GM18867 (cell line): ENCODE results near the gene KHDRBS2.

Experiments
- ATAC-seq: cut with Tn5 transposase; IDR thresholded peaks from one replicate; pipeline ENCODE4 v1.9.1; 2021; ENCODE audit warnings: mild to moderate bottlenecking, moderate library complexity; ENCODE audit not compliant: unreplicated experiment

KHDRBS2 gene

DNA sequence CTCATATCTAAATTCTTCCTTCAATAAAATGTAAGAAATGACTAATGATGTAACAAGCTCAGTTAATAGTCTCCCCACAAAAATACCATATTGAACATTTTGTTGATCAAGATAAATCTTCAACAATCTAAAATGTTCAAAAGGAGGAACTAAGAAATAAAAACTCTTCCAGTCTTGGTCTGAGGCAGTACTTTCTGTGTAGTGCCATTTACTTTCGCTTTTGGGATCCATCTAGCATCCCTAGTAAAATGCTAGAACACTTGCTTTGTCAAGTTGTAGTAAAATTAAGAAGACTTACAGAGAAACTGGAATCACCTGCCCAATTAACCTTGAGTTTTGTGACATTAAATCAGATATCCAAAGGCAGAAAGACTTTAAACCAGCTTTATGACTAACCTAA, 246.4 kb downstream of the KHDRBS2 start:
- no peak for ATAC-seq

DNA sequence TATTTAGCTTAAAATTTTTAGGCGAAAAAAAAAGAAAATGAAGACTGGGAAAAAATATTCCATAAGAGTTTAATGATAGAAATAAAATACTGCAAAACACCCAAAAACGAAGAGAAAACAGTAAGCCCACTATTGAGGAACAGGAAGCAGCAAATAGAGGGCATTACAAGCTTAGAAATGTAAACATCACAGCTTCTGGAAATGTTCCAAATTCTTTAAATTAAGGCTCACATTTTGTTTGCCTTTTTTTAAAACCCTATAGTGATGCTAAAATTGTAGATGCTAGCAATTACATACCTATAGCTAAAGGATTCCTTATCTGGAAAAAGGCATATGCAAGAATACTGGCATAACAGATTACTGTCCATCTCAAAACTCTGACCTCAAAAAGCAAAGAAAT, 248.6 kb downstream of the KHDRBS2 start:
- ATAC-seq, result no peak

- ATAC-seq, result no peak
Measured at GRCh38 chr6:62035952-62036351, 250.1 kb downstream of the KHDRBS2 start.

DNA sequence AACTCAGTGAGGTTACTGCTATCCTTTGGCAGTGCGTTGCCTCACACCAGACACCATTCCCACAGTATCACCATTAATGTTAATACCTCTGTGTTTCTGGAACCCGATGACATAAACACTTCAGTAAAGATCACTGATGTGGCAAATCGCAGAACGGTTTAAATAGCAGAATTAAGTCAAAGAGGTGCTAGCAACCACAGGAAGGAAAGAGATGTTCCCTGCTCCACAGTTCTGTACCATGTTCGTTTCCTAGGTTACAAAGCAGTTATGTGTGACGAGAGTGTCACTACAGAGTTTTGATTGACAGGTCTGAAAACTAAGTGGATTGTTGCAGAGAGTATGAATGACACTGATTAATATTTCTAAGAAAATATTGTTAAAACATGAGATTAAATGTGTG, 272.3 kb downstream of the KHDRBS2 start:
- ATAC-seq, result no peak

- ATAC-seq, result no peak
Measured at GRCh38 chr6:62009445-62009844, 276.6 kb downstream of the KHDRBS2 start.

DNA sequence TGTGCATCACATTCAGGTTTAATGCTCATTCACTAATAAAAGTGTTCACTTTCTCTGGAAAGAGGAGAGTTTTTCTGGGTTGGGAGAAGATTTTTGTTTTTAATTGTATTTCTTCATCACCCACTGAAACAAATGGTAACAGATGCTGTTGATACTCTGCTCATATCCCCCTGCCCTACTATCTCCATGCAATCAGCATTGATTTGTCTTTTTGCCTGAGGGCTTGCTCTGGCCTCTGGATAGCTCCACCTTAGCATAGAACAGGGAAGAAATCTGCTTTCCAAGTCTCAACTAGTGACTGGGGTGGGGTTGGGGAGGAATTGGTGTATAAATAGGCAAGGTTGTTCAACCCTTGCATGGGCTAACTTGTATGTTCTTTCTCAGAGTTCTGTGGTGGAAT, 296.4 kb downstream of the KHDRBS2 start:
- ATAC-seq, result no peak

GRCh38 chr6:61980622-61981021, 305.4 kb downstream of the KHDRBS2 start:
- no peak for ATAC-seq

DNA sequence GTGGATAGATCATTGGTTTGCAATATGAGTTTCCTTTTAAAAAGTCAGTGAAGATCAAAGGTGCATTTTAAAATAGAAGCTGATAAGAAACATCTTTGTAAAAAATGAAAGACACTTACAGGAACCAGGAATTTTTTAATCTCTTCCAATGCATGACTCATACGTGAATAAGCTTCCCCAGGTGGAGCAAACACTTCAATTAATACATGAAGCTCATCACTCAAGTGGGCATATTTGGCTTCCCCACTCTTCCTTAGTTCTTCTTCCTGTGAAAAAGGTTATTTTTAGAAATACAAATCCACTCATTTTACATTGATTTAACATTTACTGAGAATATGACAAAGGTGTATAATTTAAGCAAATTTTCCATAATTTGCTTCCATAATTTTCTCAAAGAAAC, 308.1 kb downstream of the KHDRBS2 start:
- ATAC-seq, result no peak

- no peak for ATAC-seq
Measured at GRCh38 chr6:61977099-61977498, 308.9 kb downstream of the KHDRBS2 start.

GRCh38 chr6:61959196-61959595, 326.8 kb downstream of the KHDRBS2 start:
- no peak for ATAC-seq

- ATAC-seq, result no peak
Measured at GRCh38 chr6:61953851-61954250, 332.2 kb downstream of the KHDRBS2 start.

DNA sequence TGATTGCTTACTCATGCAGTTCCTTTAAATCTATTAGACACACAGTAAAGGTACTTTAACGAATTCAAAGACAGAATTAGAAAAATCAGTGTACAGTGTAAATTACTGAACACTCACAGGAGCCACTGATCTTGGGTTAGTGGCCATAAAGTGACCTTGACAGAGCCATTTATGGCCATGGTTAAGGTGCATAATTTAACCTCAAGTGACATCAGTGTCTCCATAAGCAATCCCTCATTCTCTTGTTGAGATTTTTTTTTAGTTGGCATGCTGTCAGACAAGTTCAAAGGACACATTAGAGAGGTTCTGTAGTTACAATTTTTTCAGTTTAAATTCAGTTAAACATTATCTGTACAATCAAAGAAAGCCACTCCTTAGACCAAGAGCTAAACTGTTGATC, 334.4 kb downstream of the KHDRBS2 start:
- no peak for ATAC-seq

DNA sequence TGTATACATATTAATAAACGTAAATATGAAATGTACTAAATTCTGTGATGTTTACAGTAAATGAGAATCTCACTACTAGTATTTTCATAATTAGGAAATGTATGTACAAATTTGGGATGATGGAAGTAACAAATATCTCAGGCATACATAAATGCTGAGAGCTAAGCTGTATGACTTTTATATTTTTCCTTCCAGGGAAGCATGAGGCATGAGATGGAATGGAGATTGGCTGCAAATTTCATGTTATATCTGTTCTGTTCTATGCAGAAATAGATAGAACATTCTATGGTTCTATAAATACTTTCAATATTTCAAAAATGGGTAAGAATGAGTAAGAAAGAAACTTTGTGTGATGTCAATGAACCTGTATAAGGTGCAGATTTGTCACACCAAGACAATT, 335.2 kb downstream of the KHDRBS2 start:
- ATAC-seq, result no peak

DNA sequence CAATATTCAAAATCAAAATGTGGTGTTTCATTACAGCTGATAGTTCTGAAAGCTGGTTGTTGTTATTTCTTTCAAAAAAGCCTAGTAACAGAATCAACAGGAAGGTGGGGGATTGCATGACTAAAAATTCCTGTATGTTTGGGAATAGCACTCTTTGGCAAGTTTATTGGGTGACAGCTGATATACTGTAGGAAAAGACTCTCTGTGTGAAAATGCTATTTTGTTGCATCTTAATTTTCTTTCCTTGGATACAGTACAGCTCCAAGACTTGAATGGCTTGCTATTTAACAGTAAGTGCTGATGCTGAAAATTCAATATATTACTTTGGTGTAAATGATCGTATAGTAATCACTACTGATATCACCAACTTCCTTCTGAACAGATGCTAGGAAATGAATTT, 336.1 kb downstream of the KHDRBS2 start:
- ATAC-seq, result no peak

DNA sequence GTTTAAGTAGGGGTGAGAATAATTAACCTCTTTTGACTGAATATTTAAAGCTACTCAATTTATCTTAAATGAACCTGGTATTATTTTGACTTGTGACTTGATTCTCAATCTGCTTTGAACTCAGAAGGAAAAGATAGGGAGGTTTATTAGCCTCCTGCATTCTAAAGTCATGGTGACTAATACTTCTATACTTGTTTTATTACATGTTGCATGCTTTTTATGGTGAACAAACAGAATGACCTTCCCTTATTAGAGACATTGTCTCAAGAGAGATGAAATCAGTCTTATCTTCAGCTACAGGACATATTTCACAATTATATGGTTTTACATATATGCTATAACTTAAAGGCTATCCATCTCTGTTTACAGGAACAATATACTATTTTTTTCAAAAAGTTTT, 336.9 kb downstream of the KHDRBS2 start:
- ATAC-seq, result no peak

GRCh38 chr6:61947311-61947947, 338.6 kb downstream of the KHDRBS2 start:
- no peak for ATAC-seq

DNA sequence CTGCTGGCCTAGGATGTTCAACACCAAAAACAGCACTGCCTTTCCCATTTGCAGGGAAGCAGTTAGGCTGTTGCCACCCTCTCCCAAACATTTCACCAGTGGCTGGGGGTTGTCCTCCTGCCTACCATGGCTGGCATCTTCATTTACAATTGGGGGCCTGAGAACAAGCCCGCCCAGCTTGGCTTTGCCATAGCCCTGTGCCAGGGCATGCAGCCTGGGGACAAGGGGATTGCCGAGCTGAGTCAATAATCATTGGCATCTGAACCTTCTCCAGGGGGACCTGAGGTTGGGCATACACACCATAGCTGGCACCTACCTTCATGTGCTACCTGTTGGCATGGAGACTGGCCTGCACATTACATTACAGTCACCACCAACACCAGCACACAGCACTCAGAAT, 345.1 kb downstream of the KHDRBS2 start:
- no peak for ATAC-seq

- ATAC-seq, result no peak
Measured at GRCh38 chr6:61935242-61935846, 350.7 kb downstream of the KHDRBS2 start.

GRCh38 chr6:61909486-61909885, 376.5 kb downstream of the KHDRBS2 start:
- ATAC-seq, result no peak

GRCh38 chr6:61901748-61902147, 384.3 kb downstream of the KHDRBS2 start:
- no peak for ATAC-seq

DNA sequence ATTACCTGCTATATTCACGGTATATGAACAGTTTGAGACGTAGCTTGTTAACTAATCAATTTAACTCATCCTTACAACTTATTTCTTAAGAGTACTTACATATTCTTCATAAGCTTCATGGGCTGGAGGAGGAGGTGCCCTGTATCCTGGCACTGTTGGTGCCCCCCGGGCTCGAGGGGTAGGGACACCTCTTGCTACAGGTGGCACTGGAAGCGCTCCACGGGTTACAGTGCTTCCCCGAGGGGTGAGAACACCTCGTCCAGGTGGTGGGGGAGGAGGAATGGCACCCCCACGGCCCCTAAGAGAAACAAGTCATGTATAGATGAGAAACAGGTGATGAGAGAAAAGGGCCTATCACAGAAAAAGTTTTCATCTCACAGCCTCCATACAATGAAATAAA, 391.5 kb downstream of the KHDRBS2 start:
- ATAC-seq, result no peak

- ATAC-seq, result no peak
Measured at GRCh38 chr6:61887423-61887822, 398.6 kb downstream of the KHDRBS2 start.
